SKM-1 treated with dmso at 0.1 percent for 144 hours (cell line): Measurements from ENCODE around the gene MRFAP1.
"Not testable (repeated sequence)": the region's sequence is repeated elsewhere in the genome, so short reads cannot be mapped to it uniquely, and the experiment has no call there.

Experiments used
- DNase-seq: peaks from one replicate; lab custom pipeline; 2025; ENCODE audit not compliant: unreplicated experiment; lab: John Stamatoyannopoulos, UW

MRFAP1 gene

GRCh38 chr4:6610856-6611430, 29.5 kb upstream of the MRFAP1 start:
- DNase-seq = no peak

- no peak for DNase-seq
Observed at GRCh38 chr4:6612961-6613675, 27.4 kb upstream of the MRFAP1 start.

DNA sequence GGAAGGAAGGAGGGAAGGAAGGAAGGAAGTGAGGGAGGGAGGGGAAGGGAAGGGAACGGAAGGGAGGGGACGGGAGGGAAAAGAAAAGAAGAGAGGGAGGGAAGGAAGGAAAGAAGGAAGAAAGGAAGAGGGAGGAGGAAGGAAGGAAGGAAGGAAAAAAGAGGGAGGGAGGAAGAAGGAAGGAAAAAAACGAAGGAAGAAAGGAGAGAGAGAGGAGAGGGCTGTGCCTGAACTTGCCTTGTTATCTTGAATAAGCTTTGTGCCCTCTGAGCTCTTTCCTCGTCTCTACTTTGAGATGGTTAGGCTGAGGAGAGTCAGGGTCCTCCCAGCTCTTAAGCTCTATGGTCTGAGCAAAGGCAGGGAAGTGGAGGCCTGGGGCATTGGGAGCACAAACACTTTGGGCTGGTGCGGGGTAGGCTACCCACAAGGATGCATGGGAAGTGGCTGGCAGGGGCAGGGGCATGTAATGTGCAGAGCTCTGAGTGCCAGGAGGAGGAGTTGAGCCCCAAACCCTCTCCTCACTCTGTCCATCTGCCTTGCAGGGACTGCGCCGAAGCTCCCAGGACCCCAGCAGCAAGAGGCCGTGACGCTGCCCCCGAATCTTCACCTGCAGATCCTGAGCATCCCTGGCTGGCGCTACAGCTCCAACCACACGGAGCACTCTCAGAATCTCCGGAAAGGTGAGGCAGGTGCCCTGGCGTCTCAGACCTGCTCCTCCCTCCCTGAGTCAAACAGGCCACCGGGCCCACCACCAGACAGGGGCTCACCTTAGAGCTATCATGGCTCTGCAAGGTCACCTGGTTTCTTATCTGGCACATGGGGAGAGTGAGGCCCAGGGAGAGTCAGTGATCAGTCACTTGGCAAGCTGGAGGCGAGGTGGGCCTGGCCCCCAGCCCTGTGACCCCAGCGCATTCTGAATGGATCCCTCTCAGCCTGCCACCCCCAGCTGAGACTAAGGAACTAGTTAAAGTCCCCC, 26.5 kb upstream of the MRFAP1 start:
- DNase-seq = no peak

DNA sequence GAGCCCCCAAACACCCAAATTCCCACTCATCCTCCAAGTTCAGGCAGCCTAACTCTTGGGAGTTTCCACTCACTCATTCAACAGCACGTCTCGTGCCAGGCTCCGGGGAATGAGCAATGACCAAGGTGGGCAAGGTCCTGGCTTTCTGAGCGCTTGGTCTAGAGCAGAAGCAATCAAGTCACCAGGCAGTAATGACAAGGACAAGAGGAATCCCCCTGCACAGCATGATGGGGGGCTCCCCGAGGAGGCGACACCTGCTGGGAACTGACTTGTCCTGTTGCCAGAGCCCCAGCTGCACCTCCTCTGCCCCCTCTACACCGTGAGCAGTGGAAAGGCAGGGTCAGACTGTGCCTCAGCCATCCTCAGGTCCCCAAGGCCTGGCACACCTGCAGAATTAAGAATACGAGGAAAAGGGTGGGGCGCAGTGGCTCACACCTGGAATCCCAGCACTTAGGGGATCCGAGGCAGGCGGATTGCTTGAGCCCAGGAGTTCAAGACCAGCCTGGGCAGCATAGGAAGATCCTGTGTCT, 25.7 kb upstream of the MRFAP1 start:
- no peak for DNase-seq

DNA sequence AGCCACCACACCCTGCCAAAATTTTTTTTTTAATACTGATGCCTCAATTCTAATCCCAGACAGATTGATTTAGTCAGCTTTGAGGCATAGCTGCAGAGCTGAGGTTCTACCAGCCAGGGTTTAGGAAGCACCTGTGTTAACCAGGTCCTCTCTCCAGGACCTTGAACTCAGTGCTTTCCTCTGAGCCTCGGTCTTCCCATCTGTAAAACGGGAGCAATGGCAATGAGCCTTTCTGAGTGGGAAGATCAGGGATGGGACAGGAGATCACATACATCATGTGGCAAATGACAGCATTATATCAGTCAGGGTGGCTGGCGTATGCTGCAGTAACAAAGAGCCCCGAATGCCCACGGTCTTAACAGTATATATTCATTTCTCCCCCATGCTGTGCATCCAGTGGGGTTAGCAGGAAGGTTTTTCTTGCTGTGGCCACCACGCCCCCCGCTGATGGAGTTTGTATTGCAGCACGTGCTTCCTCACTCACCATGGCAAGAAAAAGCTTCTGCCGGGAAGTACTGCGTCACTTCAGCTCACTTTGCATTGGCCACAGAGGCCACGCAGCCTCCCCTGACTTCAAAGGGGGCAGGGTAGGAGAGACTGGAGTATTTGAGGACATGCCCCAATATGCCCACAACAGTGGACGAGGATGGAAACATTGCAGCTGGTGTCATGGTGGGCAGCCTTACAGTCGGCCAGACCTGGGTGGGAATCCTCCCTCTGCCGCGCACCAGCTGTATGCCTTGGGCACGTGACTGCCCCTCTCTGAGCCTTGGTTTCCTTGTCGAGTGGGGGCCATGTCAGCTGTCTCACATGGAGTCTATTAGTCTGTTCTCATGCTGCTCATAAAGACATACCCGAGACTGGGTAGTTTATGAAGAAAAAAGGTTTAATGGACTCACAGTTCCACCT, 24.1 kb upstream of the MRFAP1 start:
- DNase-seq = no peak

DNA sequence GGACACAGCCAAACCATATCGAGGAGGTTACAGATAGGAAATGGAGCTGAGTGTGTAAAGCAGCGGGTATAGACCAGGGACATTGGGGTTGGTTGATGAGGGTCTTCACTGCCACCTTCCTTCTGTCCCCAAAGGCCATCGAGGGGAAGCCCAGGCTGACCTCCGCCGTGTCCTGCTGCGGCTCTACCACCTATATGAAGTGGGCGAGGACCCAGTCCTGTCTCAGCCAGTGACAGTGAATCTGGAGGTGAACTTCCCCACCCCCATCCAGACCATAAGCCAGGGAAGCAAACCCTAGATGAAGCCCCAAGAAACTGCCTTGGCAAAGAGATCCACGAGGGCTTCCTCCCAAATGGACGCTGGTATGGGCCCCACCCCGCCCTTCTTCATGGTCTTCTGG, 23.2 kb upstream of the MRFAP1 start:
- no peak for DNase-seq

- no peak for DNase-seq
Observed at GRCh38 chr4:6618386-6619115, 21.9 kb upstream of the MRFAP1 start.

DNA sequence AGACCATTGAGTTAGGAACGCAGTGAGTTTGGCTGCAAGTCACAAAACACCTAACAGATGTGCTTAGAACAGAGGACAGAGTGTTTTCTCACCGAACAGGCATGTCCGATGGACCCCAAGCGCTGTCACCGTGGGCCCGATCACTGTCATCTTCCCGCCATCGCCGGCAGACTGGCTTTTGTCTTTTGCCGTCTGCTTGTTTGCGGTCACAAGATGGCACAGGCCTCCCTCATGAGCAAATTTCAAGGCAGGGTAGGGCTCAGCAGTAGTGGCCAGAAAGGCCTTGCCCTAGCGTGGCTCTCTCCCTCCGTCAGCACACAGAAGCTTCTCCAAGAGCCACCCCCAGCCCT, 21.4 kb upstream of the MRFAP1 start:
- no peak for DNase-seq

DNA sequence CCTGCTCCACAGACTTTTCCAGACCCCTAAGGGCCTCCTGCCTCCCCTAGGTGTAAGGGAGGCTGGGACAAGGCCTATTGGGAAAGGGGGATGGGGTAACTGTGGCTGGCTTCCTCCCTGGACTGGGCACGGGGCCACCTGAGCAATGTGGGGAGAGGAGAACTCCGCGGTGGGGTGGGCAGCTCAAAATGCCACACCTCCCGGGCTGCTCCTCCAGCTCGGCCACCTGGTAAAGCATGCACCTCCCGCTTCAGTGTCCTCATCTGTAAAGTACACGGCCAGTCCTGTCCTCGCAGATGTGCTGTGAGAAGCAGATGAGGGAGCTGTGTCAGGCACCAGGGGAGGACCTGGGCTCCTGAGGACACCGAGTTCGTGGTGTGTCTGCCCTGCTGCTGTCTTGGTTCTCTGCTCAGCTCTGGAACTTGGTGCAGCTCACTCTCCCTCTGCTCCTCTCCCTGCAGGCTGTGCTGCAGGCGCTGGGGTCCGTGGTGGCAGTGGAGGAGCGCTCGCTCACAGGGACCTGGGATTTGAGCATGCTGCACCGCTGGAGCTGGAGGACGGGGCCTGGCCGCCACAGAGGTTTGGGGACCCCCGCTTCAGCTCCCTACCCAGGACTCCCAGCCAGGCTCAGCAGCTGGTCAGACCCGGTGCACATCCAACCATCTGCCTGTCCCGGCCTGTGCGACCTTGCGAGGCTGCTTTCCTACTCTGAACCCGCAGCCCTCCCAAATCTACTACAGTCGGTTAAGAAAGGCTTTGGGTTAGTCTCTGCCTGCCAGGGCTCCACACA, 20.8 kb upstream of the MRFAP1 start:
- DNase-seq = no peak

- DNase-seq = no peak
Observed at GRCh38 chr4:6620296-6620695, 20.2 kb upstream of the MRFAP1 start.

DNA sequence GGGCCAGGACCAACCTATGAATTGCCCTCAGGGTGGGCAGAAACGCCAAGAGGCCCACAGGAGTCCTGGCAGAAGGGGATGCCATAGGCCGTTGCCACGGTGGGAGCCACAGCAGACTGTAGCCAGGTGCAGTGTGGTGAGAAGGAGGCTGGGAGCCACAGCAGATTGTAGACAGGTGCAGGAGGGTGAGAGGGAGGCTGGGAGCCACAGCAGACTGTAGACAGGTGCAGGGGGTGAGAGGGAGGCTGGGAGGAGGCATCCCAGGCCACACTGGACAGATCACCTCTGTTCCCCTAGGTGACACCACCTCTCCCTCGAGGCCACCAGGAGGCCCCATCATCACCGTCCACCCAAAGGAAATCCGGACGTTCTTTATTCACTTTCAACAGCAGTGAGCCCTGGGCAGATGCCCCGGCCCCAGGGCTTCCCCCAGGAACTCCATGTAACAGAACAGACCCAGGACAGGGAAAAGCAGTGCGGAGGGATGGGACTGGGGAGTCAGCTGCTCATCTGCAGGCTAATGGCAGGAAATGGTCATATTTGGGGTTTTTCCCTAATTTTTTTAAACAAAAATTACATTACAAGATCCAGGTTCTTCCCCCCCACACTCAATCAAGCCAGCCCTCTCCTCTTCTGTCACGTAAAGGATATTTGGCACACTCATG, 19.5 kb upstream of the MRFAP1 start:
- DNase-seq = no peak

GRCh38 chr4:6621556-6621927, 18.9 kb upstream of the MRFAP1 start:
- DNase-seq = no peak

DNA sequence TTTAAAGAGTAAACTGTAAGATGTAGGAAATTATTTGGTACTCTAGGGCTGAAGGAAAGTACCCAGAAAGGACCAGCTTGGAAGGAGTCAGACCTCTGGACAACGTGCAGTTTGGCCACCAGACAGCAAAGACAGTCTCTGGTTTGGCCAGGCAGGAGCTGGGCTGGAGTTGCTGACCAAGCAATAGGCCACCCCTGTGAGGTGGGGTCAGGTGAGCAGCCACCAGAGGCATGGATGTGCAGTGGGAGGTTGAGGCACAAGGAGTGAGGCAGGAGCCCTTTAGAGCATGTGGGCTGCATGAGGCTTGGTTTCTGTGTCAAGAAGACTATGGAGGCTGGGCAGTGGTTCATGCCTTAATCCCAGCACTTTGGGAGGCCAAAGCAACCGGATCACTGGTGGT, 17.7 kb upstream of the MRFAP1 start:
- DNase-seq = no peak

DNA sequence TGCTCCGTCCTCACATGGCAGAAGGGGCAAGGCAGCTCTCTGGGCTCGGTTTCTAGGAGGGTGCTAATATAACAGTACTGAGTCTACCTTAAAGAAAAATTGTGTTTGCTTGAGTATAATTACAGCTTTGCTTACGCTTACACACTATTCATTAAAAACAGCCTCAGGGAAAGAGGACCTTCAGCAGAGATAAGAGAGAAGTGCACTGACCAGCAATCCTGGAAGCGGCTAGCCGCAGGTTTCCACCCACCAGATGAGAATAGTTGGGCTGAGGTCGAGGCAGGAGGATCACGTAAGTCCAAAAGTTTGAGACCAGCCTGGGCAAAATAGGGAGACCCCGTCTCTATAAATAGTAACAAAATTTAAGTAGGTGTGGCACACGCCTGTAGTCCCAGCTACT, 15.2 kb upstream of the MRFAP1 start:
- DNase-seq = no peak

DNA sequence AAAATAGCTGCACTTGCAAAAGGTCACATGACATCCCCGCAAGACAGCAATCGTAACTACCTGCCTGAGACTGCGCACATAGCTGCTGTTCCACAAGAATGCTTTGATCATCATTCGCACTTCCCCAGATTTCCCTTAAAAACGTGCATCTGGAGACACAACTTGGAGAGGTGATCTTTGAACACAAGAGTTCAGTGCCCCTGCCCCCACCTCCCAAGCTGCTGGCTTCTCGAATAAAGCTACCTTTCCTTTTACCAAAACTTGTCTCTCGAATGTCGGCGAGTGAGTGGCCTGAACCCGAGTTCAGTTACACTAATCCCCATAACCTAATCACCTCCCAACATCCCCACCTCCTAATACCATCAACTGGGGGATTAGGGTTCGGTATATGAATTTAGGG, 14.4 kb upstream of the MRFAP1 start:
- DNase-seq = no peak

GRCh38 chr4:6627832-6628231, 12.7 kb upstream of the MRFAP1 start:
- no peak for DNase-seq

DNA sequence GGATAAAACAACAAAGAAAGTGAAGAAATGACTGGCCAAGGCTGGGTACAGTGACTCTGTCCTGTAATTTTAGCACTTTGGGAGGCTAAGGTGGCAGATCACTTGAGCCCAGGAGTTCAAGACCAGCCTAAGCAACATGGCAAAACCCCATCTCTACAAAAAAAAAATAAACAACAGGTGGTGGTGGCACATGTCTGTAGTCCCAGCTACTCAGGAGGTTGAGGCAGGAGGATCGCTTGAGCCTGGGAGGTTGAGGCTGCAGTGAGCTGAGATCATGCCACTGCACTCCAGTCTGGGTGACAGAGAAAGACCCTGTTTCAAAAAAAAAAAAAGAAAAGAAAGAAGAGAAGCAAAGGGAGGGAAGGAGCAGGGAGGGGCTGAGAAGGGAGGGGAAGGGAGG, 12.0 kb upstream of the MRFAP1 start:
- DNase-seq = not testable (repeated sequence)

- DNase-seq = no peak
Observed at GRCh38 chr4:6632125-6632524, 8.4 kb upstream of the MRFAP1 start.
